Liver (tissue), 3 donors: ENCODE results near the gene IRAK3.

Source experiments
- CTCF ChIP-seq: fragments of 150-350 bp; IDR thresholded peaks from 2 replicates; pipeline ENCODE4 v1.5.1; 2017; ENCODE audit warnings: improper control_type of control experiment, low read depth, low read length; ENCODE audit not compliant: missing input control
- FOXA2 ChIP-seq: IDR thresholded peaks from 2 replicates; pipeline ENCODE4 v1.6.1; 2016; ENCODE audit warnings: antibody characterized with exemption
- REST ChIP-seq: IDR thresholded peaks from 2 replicates; pipeline ENCODE4 v1.6.1; 2016; ENCODE audit warnings: antibody characterized with exemption, mild to moderate bottlenecking
- RXRA ChIP-seq, 2 donors: IDR thresholded peaks; 2 replicates each; pipeline ENCODE4 v1.6.1; 2017 to 2018; ENCODE audit warnings: antibody characterized with exemption in 2 of 2, mild to moderate bottlenecking in 1 of 2
- SP1 ChIP-seq: IDR thresholded peaks from 2 replicates; pipeline ENCODE4 v1.6.1; 2018; ENCODE audit warnings: antibody characterized with exemption, mild to moderate bottlenecking
- TAF1 ChIP-seq: conservative IDR thresholded peaks from 2 replicates; pipeline ENCODE4 v1.6.1; 2016; ENCODE audit warnings: antibody characterized with exemption, mild to moderate bottlenecking
- YY1 ChIP-seq: IDR thresholded peaks from 2 replicates; pipeline ENCODE4 v1.6.1; 2016; ENCODE audit warnings: antibody characterized with exemption, mild to moderate bottlenecking
- donor health status: healthy.
- donor health status: healthy.

GRCh38 chr12:66244446-66244845 is 55.4 kb downstream of the IRAK3 start:
- no peak for TF ChIP-seq CTCF
- TF ChIP-seq RXRA (IDR thresholded peaks at IDR 0.05), result no peak
- no peak for TF ChIP-seq YY1
- TF ChIP-seq REST, result no peak
- no peak for TF ChIP-seq FOXA2
- no peak for TF ChIP-seq TAF1
- no peak for TF ChIP-seq SP1
